ENCODE results near the gene XPO6.

Gene XPO6

GRCh38 chr16:28063591-28064061 lies 148.1 kb downstream of the XPO6 start, which contains the start of gene GSG1L:
TSS of gene GSG1L (minus strand) at chr16:28063714. CDS start at chr16:28063424, 290 bp downstream.
- no peak for DNase-seq (ENCODE audit: low read depth, low spot score)

- no peak for DNase-seq (ENCODE audit: low read depth, low spot score)
Measured at GRCh38 chr16:28062847-28063521, 148.8 kb downstream of the XPO6 start.

- DNase-seq (ENCODE audit: low read depth, low spot score): no peak
Measured at GRCh38 chr16:28062261-28062846, 149.4 kb downstream of the XPO6 start.

GRCh38 chr16:28061352-28062101 lies 150.2 kb downstream of the XPO6 start:
- DNase-seq (ENCODE audit: low read depth, low spot score): no peak

- DNase-seq (ENCODE audit: low read depth, low spot score): no peak
Measured at GRCh38 chr16:28059841-28060575, 151.8 kb downstream of the XPO6 start.

- DNase-seq (ENCODE audit: low read depth, low spot score): no peak
Measured at GRCh38 chr16:28058839-28059589, 152.8 kb downstream of the XPO6 start.

- DNase-seq (ENCODE audit: low read depth, low spot score): no peak
Measured at GRCh38 chr16:28057949-28058348, 153.8 kb downstream of the XPO6 start.

GRCh38 chr16:28053461-28053860 lies 158.3 kb downstream of the XPO6 start:
- no peak for DNase-seq (ENCODE audit: low read depth, low spot score)

GRCh38 chr16:28052274-28053128 lies 159.3 kb downstream of the XPO6 start:
- no peak for DNase-seq (ENCODE audit: low read depth, low spot score)

- no peak for DNase-seq (ENCODE audit: low read depth, low spot score)
Measured at GRCh38 chr16:28051486-28051885, 160.3 kb downstream of the XPO6 start.
